Kidney epithelial cell (primary cell): Measurements from ENCODE around the gene SP100. TPM values are rescaled to one million over a fixed set of nuclear protein-coding genes. Genes with fewer than 3 reads are reported as not detected.
A peak's percentile ranks its signal among the peaks of the same experiment; 100 is the strongest.
"Not testable (repeated sequence)": the region's sequence is repeated elsewhere in the genome, so short reads cannot be mapped to it uniquely, and the experiment has no call there.

ENCODE experiments used
- DNase-seq: peaks from one replicate; pipeline ENCODE4 v3.0.0-alpha.2; 2010; ENCODE audit warnings: low read depth
- H3K27me3 ChIP-seq: 2 replicates; pipeline ENCODE4 v1.6.0; 2011; ENCODE audit warnings: low read length; ENCODE audit not compliant: control insufficient read depth, insufficient read depth
- H3K36me3 ChIP-seq: 2 replicates; pipeline ENCODE4 v1.5.1; 2011; ENCODE audit warnings: low read length; ENCODE audit not compliant: control insufficient read depth, insufficient read depth
- H3K4me3 ChIP-seq: 2 replicates; pipeline ENCODE4 v1.5.1; 2011; ENCODE audit warnings: low read depth, mild to moderate bottlenecking, control low read depth, low read length
- CTCF ChIP-seq: IDR thresholded peaks from 2 replicates; pipeline ENCODE4 v1.5.1; 2011; ENCODE audit warnings: mild to moderate bottlenecking, moderate library complexity, low read length, control low read depth, inconsistent platforms; ENCODE audit not compliant: insufficient read depth, poor library complexity, severe bottlenecking
- total RNA-seq: library from RNA; depleted of rRNA; stranded (reverse); fragments of >200 nt; gene quantifications from 2 replicates; pipeline ENCODE4 v1.2.3, GENCODE V29; 2015

Gene SP100
- total RNA-seq = 48.0 and 53.8 TPM in 2 replicates

GRCh38 chr2:230416061-230416721, at the start of gene SP100:
TSS of gene SP100 (plus strand) at chr2:230416201. CDS start at chr2:230416297, 96 bp downstream.
- Histone ChIP-seq H3K36me3 (no peaks in the 10 kb centered on the region), H3K27me3 (no peaks in the 10 kb centered on the region), H3K4me3 (peak within 1 kb of the TSS; percentile 63)
- TF ChIP-seq CTCF = no peak
- peak; percentile 54 for DNase-seq

- no peak for DNase-seq
Observed at GRCh38 chr2:230382108-230382507, 33.9 kb upstream of the SP100 start.

GRCh38 chr2:230383453-230383852, 32.5 kb upstream of the SP100 start:
- no peak overlapping the region for H3K4me3 ChIP-seq
- TF ChIP-seq CTCF = no peak

More at GRCh38 chr2:230382108-230382507, 33.9 kb upstream of the SP100 start:
- Histone ChIP-seq H3K4me3 (no peak overlapping the region), H3K36me3 (no peaks in the 10 kb centered on the region), H3K27me3 (no peaks in the 10 kb centered on the region)
- no peak for TF ChIP-seq CTCF

GRCh38 chr2:230384986-230385385, 31.0 kb upstream of the SP100 start:
- Histone ChIP-seq H3K4me3 (no peak overlapping the region), H3K27me3 (no peaks in the 10 kb centered on the region), H3K36me3 (peaks cover 1% of the 10 kb centered on the region)
- no peak for TF ChIP-seq CTCF
- DNase-seq = no peak

More at GRCh38 chr2:230383453-230383852, 32.5 kb upstream of the SP100 start:
- no peaks in the 10 kb centered on the region for H3K36me3 ChIP-seq
- no peak for DNase-seq
- H3K27me3 ChIP-seq = no peaks in the 10 kb centered on the region

GRCh38 chr2:230394301-230394700, 21.7 kb upstream of the SP100 start:
- H3K36me3 ChIP-seq = no peaks in the 10 kb centered on the region
- H3K4me3 ChIP-seq = no peak overlapping the region
- no peak for TF ChIP-seq CTCF
- no peak for DNase-seq
- H3K27me3 ChIP-seq = no peaks in the 10 kb centered on the region

- H3K4me3 ChIP-seq, DNase-seq, H3K27me3 ChIP-seq, H3K36me3 ChIP-seq: not testable (repeated sequence)
Observed at GRCh38 chr2:230398698-230399097, 17.3 kb upstream of the SP100 start.
